ENCODE results near the gene FOXF1.

Gene FOXF1

DNA sequence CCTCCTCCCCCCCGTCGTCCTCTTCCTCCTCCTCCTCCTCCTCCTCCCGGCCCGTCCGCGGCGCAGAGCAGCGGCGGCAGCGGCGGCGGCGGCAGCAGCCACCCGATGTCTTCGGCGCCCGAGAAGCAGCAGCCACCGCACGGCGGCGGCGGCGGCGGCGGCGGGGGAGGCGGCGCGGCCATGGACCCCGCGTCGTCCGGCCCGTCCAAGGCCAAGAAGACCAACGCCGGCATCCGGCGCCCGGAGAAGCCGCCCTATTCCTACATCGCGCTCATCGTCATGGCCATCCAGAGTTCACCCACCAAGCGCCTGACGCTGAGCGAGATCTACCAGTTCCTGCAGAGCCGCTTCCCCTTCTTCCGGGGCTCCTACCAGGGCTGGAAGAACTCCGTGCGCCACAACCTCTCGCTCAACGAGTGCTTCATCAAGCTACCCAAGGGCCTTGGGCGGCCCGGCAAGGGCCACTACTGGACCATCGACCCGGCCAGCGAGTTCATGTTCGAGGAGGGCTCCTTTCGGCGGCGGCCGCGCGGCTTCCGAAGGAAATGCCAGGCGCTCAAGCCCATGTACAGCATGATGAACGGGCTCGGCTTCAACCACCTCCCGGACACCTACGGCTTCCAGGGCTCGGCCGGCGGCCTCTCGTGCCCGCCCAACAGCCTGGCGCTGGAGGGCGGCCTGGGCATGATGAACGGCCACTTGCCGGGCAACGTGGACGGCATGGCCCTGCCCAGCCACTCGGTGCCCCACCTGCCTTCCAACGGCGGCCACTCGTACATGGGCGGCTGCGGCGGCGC is at the start of gene FOXF1:
FOXF1 (plus strand) TSS at position 63 of the 797 bp plus-strand sequence; CDS start at position 106, 43 bp downstream.
- H3K9me3 Mint-ChIP-seq = no peaks in the 10 kb centered on the region
- peaks cover 6% of the 10 kb centered on the region for H3K36me3 Mint-ChIP-seq (ENCODE audit: low read depth)
- H3K4me3 Mint-ChIP-seq = peak within 1 kb of the TSS; percentile 76
- H3K27ac Mint-ChIP-seq = peak within 1 kb of the TSS; percentile 65
- H3K4me1 Mint-ChIP-seq (ENCODE audit: low read depth) = peaks cover 16% of the 10 kb centered on the region
- H3K27me3 Mint-ChIP-seq (ENCODE audit: low read depth) = peaks cover 67% of the 10 kb centered on the region

DNA sequence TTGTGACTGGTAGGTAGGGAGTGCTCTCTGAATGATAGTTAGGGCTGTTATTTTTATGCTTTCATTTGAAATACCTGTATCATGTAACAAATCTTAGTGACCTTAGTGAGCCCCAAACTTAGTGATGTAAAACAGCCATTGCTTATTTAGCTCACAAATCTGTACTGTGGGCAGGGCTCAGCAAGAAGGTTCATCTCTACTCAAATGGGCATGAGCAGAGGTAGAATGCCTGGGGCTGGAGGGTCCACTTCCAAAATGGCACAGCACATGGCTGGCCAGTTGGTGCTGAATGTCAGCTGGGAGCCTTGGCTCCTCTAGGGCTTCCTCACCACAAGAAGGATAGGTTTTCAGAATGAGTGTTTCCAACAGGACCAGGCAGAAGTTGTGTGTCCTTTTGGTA is 49.3 kb upstream of the FOXF1 start:
- Mint-ChIP-seq H3K27ac (no peak overlapping the region), H3K4me3 (no peak overlapping the region), H3K9me3 (peaks cover 28% of the 10 kb centered on the region), H3K4me1 (ENCODE audit: low read depth) (no peaks in the 10 kb centered on the region), H3K27me3 (ENCODE audit: low read depth) (no peaks in the 10 kb centered on the region), H3K36me3 (ENCODE audit: low read depth) (no peaks in the 10 kb centered on the region)

DNA sequence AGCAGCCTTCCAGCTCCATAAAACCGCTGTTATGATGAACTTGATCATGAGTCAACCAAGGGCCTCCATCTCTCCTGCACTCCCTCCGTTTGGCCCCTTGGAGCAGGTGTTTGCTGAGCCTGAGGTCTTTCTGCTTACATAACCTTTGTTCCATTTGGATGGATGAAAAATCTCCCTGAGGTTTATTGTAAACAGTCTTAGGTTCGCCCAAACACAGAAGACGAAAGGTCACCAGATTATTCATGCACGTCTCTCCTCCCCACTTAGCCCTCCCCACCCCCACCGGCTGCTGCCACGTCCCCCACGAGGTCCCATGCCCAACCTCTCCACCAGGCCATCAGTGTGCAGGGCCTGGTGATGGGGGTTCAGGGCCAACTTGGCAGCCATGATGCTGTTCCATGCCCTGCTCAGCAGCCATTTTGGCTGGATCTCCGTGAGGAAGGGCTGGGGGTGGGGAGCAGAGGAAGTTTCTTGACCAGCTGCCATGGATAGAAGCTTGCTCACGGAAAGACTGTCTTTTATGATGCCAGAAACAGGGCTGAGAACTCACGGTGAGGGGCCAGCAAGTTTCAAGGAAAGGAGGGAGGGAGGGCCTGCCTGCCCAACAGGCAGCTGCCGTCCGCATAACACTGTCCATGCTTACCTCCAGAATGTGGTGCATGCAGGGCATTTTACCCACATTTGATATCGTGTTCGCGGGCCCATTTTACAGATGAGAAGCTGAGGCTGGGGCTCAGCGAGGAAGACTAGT is 47.8 kb upstream of the FOXF1 start:
- H3K27ac Mint-ChIP-seq = no peak overlapping the region
- no peaks in the 10 kb centered on the region for H3K27me3 Mint-ChIP-seq (ENCODE audit: low read depth)
- no peaks in the 10 kb centered on the region for H3K4me1 Mint-ChIP-seq (ENCODE audit: low read depth)
- no peak overlapping the region for H3K4me3 Mint-ChIP-seq
- H3K36me3 Mint-ChIP-seq (ENCODE audit: low read depth) = no peaks in the 10 kb centered on the region
- H3K9me3 Mint-ChIP-seq = peaks cover 28% of the 10 kb centered on the region

DNA sequence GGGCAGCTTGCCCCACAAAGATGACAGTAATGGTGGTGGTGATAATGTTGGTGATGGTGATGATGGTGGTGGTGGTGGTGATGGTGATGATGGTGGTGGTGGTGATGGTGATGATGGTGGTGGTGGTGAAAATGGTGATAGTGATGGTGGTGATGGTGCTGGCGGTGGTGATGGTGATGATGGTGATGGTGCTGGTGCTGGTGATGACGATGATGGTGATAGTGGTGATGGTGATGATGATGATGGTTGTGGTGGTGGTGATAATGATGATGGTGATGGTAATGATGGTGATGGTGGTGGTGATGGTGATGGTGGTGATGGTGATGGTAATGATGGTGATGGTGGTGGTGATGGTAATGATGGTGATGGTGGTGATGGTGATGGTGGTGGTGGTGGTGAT is 46.3 kb upstream of the FOXF1 start:
- Mint-ChIP-seq H3K9me3 (peaks cover 28% of the 10 kb centered on the region), H3K36me3 (ENCODE audit: low read depth) (no peaks in the 10 kb centered on the region), H3K4me3 (no peak overlapping the region), H3K4me1 (ENCODE audit: low read depth) (no peaks in the 10 kb centered on the region), H3K27ac (no peak overlapping the region), H3K27me3 (ENCODE audit: low read depth) (no peaks in the 10 kb centered on the region)

DNA sequence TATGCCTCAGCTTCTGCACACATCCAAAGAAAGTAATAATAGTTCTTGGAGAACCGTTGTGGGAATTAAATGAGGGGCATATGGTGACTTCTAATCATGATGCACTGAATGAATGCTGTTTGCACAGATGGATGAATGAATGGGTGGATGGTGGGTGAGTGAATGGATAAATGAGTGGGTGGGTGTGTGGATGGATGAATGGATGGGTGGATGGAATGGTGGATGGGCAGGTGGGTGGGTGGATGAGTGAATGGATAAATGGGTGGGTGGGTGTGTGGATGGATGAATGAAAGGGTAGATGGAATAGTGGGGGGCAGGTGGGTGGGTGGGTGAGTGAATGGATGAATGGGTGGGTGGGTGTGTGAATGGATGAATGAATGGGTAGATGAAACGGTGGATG is 44.9 kb upstream of the FOXF1 start:
- Mint-ChIP-seq H3K36me3 (ENCODE audit: low read depth) (no peaks in the 10 kb centered on the region), H3K27ac (no peak overlapping the region), H3K4me1 (ENCODE audit: low read depth) (no peaks in the 10 kb centered on the region)

DNA sequence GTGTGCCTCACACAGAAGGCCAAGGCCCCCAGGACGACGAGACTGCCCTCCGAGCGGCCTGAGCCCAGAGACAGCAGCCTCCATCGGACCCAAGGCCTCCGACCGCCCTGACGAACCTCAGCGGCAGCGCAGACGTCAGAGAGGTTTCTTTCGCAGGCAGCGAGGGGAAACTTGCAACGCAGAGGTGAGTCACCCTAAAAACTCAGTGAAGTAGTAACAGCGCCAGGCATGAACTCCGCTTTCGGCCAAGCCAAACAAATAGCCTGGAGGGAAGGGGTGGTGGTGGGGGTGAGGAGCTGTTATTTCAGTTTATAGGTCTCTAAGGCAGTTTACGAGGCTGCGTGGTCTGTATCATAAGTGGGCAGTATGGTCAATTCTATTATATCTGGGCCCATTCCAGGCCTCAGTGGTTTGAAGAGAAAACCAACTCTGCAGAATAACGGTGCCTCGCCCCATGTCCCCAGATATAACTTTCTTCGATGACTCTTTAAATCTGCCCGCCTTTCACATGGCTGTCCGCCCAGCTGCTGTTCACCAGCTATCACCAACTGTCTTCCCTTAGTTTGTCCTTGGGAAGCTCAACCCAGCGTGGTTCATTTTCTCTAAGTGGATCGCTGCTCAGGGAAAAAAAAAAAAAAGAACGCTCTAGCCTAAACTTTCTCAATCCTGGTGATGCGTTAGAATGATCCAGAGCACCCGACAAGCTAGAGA is 43.5 kb upstream of the FOXF1 start:
- H3K9me3 Mint-ChIP-seq = peaks cover 10% of the 10 kb centered on the region
- no peaks in the 10 kb centered on the region for H3K27me3 Mint-ChIP-seq (ENCODE audit: low read depth)
- no peaks in the 10 kb centered on the region for H3K36me3 Mint-ChIP-seq (ENCODE audit: low read depth)
- no peak overlapping the region for H3K27ac Mint-ChIP-seq
- H3K4me1 Mint-ChIP-seq (ENCODE audit: low read depth) = no peaks in the 10 kb centered on the region
- H3K4me3 Mint-ChIP-seq = no peak overlapping the region

More for the DNA sequence above, 44.9 kb upstream of the FOXF1 start:
- H3K9me3 Mint-ChIP-seq = peaks cover 23% of the 10 kb centered on the region
- no peaks in the 10 kb centered on the region for H3K27me3 Mint-ChIP-seq (ENCODE audit: low read depth)
- H3K4me3 Mint-ChIP-seq = no peak overlapping the region

DNA sequence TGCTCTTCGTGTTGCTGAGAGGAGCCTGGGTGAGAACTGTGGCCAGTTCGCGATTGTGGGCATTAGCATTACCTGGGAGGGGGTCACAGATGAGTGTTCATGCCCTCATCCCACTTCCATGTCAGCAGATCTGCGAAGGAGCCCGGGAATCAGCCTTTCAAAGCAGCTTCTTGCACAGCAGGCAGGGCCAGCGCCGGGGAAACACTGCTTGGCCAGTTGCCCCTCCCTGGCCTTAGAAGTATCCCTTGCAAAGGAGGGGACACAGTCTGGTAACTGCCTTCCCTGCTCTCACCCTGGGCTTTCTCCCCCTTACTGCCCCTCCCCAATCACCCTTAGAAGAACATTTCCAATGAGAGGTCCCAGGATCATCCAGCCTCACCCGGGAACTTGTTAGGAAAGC is 42.8 kb upstream of the FOXF1 start:
- H3K36me3 Mint-ChIP-seq (ENCODE audit: low read depth) = no peaks in the 10 kb centered on the region
- H3K4me1 Mint-ChIP-seq (ENCODE audit: low read depth) = no peaks in the 10 kb centered on the region
- H3K4me3 Mint-ChIP-seq = no peak overlapping the region
- no peaks in the 10 kb centered on the region for H3K27me3 Mint-ChIP-seq (ENCODE audit: low read depth)
- H3K9me3 Mint-ChIP-seq = peaks cover 10% of the 10 kb centered on the region
- H3K27ac Mint-ChIP-seq = no peak overlapping the region

DNA sequence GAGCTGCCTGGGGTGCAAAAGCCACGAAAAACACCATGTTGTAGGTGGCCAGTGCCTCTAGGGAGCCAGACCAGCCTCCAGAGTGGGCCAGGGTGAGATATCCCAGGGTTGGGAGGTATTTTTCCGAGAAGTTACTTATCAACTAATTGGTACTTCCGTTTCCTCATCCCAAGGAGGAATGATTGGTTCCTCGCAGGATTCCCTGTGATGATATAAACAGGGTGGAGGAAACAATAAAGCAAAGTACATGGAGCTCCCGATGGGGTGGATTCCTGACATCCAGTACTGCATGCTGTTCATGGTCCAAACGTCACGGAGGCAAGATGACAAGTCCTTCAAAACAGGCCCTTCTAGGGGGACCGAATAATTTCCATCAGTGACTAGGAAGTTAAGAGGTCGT is 39.4 kb upstream of the FOXF1 start:
- no peaks in the 10 kb centered on the region for H3K9me3 Mint-ChIP-seq
- H3K4me1 Mint-ChIP-seq (ENCODE audit: low read depth) = no peaks in the 10 kb centered on the region
- H3K27me3 Mint-ChIP-seq (ENCODE audit: low read depth) = no peaks in the 10 kb centered on the region
- H3K36me3 Mint-ChIP-seq (ENCODE audit: low read depth) = no peaks in the 10 kb centered on the region
- no peak overlapping the region for H3K4me3 Mint-ChIP-seq
- H3K27ac Mint-ChIP-seq = no peak overlapping the region

DNA sequence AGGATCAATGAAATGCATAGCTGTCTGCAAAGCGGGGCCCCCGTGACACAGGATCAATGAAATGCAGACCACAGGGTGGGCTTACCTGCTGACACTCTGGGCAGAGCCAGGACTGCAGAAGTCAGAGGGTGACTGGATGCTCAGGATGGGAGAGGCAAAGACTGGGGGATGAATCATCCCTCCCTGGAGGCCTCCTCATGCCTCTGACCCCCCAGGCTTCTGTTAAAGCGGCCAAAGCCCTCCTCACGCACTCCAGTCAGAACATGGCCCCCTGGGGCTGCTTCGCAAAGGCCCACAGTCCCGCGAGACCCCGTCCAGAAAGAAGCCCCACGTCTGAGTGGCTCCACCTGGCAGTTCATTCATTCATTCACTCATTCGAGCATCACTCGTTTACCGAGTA is 38.4 kb upstream of the FOXF1 start:
- no peaks in the 10 kb centered on the region for H3K4me1 Mint-ChIP-seq (ENCODE audit: low read depth)
- H3K9me3 Mint-ChIP-seq = no peaks in the 10 kb centered on the region

DNA sequence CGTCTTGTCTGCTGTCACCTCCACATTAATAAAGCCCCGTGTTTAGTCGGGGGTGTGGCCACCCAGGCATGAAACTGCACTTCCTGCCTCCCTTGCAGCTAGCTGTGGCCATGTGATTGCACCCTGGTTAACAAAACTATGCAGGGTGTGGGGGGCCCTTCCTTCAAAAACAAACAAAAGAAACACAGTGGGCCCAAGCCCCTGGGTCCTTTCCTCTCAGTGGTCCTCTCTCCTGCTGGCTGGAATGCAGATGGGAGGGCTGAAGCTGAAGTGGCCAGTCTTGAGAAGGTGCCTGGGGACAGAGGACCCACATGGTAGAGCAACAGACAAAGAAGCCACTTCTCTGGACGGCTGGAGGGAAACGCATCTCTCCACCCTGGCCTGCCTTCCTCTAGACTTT is 38.0 kb upstream of the FOXF1 start:
- no peaks in the 10 kb centered on the region for H3K4me1 Mint-ChIP-seq (ENCODE audit: low read depth)
- H3K36me3 Mint-ChIP-seq (ENCODE audit: low read depth) = no peaks in the 10 kb centered on the region
- H3K4me3 Mint-ChIP-seq = no peak overlapping the region
- H3K27ac Mint-ChIP-seq = no peak overlapping the region
- H3K9me3 Mint-ChIP-seq = no peaks in the 10 kb centered on the region
- H3K27me3 Mint-ChIP-seq (ENCODE audit: low read depth) = peaks cover 11% of the 10 kb centered on the region

More for the DNA sequence above, 38.4 kb upstream of the FOXF1 start:
- H3K4me3 Mint-ChIP-seq = no peak overlapping the region
- peaks cover 8% of the 10 kb centered on the region for H3K27me3 Mint-ChIP-seq (ENCODE audit: low read depth)
- H3K36me3 Mint-ChIP-seq (ENCODE audit: low read depth) = no peaks in the 10 kb centered on the region
- H3K27ac Mint-ChIP-seq = no peak overlapping the region

DNA sequence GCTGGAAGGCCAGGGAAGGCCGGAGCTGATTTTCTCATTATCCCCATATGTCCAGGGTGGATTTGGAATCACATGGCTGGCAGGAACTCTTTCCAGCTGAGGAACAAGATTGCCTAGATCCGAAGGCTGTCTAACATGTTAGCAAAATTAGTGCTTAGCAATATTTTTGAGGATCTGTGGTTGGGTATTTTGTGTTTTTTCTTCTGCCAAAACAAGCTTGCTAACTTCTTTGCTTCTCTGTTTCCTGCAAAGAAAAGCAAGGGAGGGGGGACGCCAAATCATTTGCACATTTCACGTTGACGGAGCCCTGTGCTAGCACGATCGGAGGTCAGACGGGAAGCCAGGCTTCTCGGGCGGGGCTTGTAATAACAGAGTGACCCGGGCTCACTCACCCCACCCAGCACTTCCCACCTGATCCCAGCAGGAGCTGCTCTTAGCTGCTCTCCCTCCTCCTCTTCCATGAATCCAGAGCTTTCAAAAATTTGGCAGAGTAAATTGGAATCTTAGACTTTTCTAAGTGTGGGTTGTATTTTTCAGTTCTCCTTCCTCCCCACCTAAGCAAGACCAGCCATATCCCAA is 33.3 kb upstream of the FOXF1 start:
- no peaks in the 10 kb centered on the region for H3K36me3 Mint-ChIP-seq (ENCODE audit: low read depth)
- H3K4me3 Mint-ChIP-seq = no peak overlapping the region
- H3K27me3 Mint-ChIP-seq (ENCODE audit: low read depth) = peaks cover 18% of the 10 kb centered on the region
- no peaks in the 10 kb centered on the region for H3K9me3 Mint-ChIP-seq
- no peak overlapping the region for H3K27ac Mint-ChIP-seq
- no peaks in the 10 kb centered on the region for H3K4me1 Mint-ChIP-seq (ENCODE audit: low read depth)

DNA sequence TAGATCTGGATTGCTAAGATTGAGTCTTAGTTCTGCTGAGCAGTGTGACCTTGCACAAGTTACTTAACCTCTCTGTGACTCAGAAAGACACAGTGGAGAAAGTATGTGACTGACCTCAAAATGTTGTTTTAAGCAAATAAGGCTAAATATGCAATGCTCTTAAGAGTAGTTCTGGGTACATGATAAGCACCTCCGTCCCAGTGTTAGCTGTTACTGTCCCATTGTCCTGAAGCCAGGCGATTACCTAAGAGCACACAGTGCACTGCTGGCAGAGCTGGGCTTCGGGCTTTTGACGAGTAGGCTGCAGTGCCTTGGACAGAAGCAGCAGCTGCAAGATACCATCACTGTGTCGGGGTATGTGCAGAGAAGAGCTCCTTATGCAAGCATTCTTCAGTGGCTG is 32.7 kb upstream of the FOXF1 start:
- H3K27ac Mint-ChIP-seq = no peak overlapping the region
- H3K27me3 Mint-ChIP-seq (ENCODE audit: low read depth) = peaks cover 18% of the 10 kb centered on the region
- no peak overlapping the region for H3K4me3 Mint-ChIP-seq

DNA sequence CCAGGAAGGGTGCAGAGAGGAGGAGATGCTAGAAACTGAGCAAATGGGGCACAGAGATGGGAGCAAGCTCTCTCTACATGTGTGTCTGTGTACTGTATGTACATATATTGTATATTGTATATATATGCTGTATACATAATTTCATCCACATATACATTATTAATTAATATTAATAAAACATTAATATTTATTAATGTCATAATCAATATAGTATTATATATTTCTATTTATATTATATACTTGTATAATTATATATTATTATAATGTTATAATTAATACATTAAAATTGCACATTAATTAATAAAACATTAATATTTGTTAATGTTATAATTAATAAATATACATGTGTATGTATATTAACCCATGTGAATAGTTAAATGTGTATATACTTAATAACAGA is 31.5 kb upstream of the FOXF1 start:
- no peaks in the 10 kb centered on the region for H3K9me3 Mint-ChIP-seq
- peaks cover 18% of the 10 kb centered on the region for H3K27me3 Mint-ChIP-seq (ENCODE audit: low read depth)
- H3K36me3 Mint-ChIP-seq (ENCODE audit: low read depth) = no peaks in the 10 kb centered on the region
- no peak overlapping the region for H3K27ac Mint-ChIP-seq
- no peaks in the 10 kb centered on the region for H3K4me1 Mint-ChIP-seq (ENCODE audit: low read depth)
- no peak overlapping the region for H3K4me3 Mint-ChIP-seq

More for the DNA sequence above, 32.7 kb upstream of the FOXF1 start:
- H3K36me3 Mint-ChIP-seq (ENCODE audit: low read depth) = no peaks in the 10 kb centered on the region
- H3K4me1 Mint-ChIP-seq (ENCODE audit: low read depth) = no peaks in the 10 kb centered on the region
- no peaks in the 10 kb centered on the region for H3K9me3 Mint-ChIP-seq

DNA sequence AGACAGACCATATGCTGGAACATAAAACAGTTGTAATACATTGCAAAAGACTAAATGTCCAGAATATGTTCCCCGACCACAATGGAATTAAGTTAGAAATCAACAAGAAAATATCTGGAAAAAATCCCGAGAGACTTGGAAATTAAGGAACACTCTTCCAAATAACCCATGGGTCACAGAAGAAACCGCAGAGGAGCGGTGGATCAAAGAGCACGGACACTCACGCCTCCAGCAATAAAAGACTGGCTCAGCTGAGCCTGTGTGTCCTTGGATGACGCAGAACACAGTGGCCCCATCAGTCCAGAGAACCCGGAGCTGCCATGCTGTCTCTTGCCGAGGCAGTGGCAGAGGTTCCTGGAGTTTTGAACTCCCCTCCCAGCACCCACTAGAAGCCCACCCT is 30.9 kb upstream of the FOXF1 start:
- no peak overlapping the region for H3K4me3 Mint-ChIP-seq
- peaks cover 18% of the 10 kb centered on the region for H3K27me3 Mint-ChIP-seq (ENCODE audit: low read depth)
- H3K4me1 Mint-ChIP-seq (ENCODE audit: low read depth) = no peaks in the 10 kb centered on the region
- H3K9me3 Mint-ChIP-seq = no peaks in the 10 kb centered on the region
- H3K36me3 Mint-ChIP-seq (ENCODE audit: low read depth) = no peaks in the 10 kb centered on the region
- H3K27ac Mint-ChIP-seq = no peak overlapping the region
